Amygdala (tissue), 56 donors: ENCODE measurements around the gene ELK3.

Source experiments
- DNase-seq, 56 donors: peaks; one replicate each; lab custom pipeline; 2025; lab: John Stamatoyannopoulos, UW

Gene ELK3

DNA sequence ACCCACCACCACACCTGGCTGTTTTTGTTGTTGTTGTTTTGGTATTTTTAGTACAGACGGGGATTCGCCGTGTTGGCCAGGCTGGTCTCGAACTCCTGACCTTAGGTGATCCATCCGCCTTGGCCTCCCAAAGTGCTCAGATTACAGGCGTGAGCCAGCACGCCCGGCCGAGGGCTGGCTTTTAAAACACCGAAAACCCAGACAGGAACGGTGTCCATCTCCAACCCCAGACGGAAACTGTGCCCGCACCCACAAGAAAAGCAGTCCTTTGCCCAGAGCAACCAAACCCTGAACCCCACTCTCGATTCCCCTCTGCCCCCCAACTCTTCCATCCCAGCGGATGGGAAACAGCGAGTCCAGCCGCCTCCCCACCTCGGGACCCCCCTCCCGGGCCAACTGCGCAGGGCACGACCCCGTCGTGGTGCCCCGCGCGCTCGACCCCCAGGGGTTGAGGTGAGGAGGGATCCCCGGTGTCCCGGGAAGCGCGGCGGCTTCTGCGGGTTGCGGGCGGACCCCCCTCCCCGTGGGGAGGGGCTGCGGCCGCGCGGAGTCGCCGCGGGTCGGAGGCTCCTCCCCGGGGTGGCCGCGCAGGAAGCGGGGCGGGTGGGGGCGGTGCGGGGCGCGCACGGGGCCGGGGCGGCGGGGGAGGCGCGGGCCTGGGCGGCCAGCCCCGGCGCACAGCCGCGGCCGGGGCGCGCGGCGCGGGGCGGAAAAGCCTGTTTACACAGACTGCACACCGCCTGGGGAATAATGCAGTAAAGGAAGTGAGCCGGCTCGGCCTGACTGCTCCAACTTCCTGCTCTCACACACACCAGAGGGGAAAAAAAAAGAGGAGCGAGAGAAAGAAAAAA is at the start of gene ELK3:
Gene ELK3, plus strand, starts transcription at position 651 of the 851 bp plus-strand sequence.
- peak in 15 of 56 donors; percentile 6 to 53 (median 16) for DNase-seq

DNA sequence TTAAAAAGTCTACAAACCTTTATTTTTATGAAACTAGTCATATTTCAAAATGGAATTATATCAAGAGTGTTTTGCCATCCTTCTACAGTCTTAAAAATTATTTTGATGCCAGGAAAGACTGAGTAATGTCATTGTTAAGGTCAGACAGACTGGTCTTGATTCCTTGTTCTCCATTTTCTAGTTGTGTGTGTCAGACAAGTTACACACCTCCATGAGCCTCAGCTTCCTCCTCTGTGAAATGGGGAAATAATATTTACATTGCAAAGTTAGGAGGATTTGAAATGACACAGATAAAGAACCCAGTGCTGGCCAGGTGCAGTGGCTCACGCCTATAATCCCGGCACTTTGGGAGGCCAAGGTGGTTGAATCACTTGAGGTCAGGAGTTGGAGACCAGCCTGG is 47.4 kb upstream of the ELK3 start:
- no peak for DNase-seq

DNA sequence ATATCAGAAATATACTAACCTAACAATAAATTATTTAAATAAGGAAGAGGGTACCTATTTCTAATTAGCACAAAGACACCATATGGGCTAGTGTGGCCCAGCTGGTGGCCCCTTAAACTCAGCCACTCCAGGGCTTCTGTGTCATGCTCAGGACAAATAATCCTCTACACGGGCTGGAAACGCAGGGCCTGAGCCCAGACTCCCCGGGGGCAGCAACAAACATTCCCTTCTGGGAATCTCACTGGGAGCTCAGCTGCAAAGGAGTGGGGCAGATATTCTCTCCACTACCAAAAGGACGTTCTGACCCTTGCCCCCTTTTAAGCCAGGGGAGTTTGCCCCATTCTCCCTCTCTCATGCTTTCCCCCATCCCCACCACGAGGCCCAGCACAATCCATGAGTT is 43.7 kb upstream of the ELK3 start:
- no peak for DNase-seq

DNA sequence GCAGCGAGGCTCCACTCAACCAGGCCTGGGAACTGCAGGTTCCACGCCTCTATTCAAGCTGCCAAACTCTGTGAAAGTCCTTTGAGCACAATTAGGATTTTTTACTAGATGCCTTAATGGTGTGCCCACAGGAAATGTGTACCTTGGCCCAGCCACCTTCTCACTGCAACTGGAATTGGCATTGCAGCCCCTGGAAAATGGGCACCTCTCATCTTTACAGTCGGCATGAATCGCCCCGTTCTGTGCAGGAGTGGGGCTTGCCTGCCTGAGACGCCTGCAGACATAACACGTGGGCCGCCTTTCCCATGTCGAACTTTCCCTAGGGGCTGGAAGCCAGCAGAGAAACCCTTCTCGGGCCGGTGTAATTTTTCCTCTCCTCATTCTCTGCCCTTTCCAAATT is 42.0 kb upstream of the ELK3 start:
- DNase-seq = no peak

DNA sequence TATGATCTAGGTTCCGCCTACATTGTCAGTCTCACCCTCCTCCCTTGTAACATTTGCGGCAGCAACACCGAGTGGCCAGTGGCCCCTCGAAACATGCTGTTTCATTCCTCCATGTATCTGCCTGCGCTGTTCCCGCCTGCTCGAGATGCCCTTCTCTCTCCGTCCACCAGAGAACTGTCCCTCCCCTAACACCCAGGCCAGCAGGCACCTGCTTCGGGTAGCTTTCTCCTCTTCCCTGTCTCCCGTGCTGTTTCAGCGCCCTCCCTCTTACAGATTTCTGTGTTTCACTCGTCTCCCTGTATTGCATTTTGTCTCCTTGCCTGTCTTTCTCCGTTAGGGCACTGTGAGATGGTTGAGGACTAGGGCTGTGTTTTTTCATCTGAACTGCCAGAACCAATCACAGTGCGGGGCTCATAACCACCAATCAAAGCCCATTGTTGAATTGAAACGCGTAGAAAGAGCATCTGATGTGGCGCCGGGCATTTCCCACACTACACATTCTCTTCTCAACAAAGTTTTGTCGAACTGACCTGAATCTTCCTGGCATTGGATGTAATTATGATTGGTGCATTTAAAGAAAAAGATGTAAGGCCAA is 40.9 kb upstream of the ELK3 start:
- no peak for DNase-seq

- DNase-seq = no peak
Measured at GRCh38 chr12:96155181-96155580, 39.0 kb upstream of the ELK3 start.

DNA sequence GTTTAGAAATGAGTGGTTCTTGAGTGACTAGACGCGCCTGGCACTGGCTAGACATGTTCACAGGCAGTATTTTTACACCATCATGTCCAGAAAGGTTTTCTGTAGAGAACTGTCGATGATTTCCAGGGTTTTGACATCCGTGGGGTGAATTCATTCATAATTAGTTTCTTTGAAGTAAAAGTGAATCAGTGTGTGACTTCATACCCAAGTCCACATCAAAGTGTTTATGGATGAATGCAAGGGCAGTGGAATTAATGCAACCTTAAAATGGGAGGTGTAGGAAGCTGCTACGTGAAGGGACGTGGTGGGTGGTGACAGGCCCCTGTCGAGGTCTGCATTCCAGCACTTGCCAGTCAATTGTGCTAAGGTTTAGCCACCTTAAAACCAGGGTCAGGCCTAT is 38.4 kb upstream of the ELK3 start:
- no peak for DNase-seq

- no peak for DNase-seq
Measured at GRCh38 chr12:96156211-96156610, 38.0 kb upstream of the ELK3 start.

DNA sequence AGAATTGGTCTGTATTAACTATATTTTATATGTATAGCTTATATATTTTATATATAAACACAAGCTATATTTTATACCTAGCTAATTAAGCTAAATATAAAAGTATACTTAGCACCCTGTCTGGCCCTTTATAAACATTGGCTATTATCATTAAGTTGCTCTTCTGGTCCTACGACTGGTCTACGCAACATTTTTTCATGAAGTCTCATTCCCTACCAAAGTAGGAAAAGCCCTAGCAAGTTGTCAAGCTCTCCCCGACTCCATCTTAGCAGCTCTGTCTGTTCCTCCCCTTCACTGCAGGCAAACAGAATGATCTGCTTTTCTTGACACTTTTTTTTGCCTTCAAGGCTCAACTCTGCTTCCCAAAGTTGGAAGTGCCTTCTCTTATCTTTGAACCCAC is 36.7 kb upstream of the ELK3 start:
- no peak for DNase-seq

DNA sequence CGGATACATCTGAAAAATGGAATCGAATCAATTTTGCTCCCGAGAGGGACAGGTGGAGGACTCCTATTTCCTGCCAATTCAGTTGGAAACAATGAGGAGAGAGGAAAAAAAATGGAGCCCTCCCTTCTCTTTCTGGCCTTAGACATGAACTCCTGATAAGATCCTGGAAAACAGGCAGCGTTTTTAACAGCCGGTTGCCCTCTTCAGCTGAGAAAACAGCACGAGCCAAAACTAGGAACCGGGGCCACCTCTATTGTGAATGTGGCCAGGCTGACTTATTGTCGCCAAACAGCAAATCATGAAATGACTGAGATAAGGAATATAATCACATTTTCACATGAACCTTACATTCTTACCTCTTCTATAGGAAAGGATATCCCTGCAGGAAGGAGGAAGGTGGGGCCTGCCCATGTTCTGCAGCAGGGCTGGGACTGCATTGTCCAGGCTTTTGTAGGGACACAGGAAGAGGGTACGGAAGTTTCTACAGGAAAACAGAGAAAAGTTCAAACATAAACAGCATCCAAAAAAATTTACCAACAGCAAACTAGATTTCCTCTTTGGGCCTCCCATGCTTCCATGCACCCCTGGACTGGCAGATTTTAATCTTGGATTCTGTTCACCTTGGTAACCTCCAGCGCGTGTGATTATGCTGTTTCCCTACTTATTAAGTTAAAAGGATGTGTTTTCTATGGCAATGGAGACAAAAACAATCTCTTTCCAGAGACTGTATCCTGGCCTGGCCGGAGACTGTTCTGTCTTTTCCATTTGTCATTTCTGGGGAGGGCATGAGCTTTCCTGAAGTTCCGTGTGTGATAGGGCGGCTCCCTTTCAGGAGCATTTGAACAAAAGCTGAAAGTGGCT is 29.0 kb upstream of the ELK3 start:
- no peak for DNase-seq

- DNase-seq = no peak
Measured at GRCh38 chr12:96166765-96167164, 27.4 kb upstream of the ELK3 start.

DNA sequence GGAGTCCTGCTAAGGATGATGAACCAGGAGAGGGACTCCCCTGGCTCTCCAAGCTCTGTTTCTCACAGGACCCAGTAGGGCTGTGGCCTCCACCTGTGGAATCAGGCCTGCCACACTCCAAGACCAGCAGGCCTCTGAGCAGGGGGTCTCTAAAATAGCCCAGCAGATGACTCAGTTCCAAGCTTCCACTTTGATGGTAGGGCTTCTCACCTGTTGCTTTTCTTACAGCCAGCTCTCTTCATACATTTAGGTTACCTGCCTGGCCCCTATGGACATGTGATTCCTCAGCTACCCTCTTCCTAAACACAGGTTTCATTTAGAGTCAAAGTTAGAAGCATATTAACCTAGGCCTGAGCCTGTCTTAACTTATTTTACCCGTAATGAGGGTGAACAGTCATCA is 26.7 kb upstream of the ELK3 start:
- no peak for DNase-seq

GRCh38 chr12:96170328-96170727 is 23.8 kb upstream of the ELK3 start:
- DNase-seq = peak in 2 of 56 donors; percentile 3 to 5

GRCh38 chr12:96170762-96171161 is 23.4 kb upstream of the ELK3 start:
- DNase-seq = peak in 1 of 56 donors; percentile 7

DNA sequence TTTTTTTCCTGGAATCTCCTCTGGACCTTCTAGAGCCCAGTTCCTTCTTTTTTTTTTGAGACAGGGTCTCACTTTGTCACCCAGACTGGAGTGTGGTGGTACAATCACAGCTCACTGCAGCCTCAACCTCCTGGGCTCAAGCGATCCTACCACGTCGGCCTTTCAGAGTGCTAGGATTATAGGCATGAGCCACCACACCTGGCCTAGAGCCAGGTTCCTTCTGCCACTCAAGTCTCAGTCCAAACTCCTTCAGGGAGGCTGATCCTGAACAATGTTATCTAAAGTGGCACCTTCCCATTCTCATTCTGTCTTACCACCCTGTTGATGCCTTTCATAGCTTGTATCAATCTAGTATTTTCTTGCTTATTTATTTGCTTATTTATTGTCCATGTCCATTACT is 22.3 kb upstream of the ELK3 start:
- DNase-seq = no peak

- no peak for DNase-seq
Measured at GRCh38 chr12:96172981-96173380, 21.2 kb upstream of the ELK3 start.

GRCh38 chr12:96176575-96176974 is 17.6 kb upstream of the ELK3 start:
- DNase-seq = no peak

DNA sequence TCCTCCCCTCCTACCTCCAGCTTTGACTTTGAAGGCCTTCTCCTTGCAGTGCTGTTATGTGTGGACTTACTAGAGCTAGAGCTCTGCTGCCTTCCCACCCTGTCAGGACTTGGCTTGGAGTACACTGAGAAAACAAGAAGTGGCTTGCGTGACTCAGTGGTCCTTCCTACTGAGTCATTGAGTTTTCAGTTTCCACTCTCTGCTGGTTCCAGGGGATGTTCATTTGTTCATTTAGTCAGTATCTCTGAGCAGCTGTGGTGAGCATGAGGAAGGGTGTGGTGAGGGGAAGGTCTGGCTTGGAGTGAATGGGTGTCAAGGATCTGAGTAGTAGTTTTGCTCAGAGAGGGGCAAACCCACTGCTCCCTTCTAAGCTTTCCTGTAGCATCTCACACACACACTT is 17.2 kb upstream of the ELK3 start:
- DNase-seq = no peak

DNA sequence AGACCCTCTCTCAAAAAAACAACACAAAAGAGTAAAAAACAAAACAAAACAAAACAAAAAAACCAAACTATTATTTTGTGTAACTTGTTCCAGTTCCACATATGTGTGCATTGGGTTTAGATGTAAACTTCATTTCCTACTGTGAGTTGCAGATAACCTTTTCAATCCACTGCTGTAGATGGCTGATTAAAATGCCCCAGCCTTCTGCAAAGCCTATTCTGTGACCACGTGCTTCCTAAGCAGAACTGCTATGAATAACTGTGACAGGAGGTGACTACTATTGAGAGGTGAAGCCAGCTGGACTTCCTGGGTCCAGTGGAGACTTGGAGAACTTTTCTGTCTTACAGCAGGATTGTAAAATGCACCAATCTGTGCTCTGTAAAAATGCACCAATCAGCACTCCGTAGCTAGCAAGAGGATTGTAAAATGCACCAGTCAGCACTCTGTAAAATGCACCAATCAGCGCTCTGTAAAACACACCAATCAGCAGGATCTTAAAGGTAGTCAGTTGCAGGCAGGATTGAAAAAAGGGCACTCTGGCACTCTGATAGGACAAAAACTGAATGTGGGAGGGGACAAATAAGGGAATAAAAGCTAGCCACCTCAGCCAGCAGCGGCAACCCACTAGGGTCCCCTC is 10.3 kb upstream of the ELK3 start:
- no peak for DNase-seq

- no peak for DNase-seq
Measured at GRCh38 chr12:96185914-96186313, 8.3 kb upstream of the ELK3 start.
